HepG2 (cell line): ENCODE measurements around the gene BMERB1.

Experiments
- BRCA1 ChIP-seq: sonication (generic); formaldehyde crosslinking; IDR thresholded peaks from 2 replicates; pipeline ENCODE4 v1.4.0; 2020; ENCODE audit warnings: missing genetic modification reagents
- EP300 ChIP-seq, 3 experiments: sonication (generic) in 1 of 3; formaldehyde crosslinking in 1 of 3; IDR thresholded peaks; 2 replicates each; pipeline versions ENCODE4 v1.5.1 to v1.6.1; 2011 to 2020; ENCODE audit warnings: low read depth in 2 of 3, low read length in 2 of 3, borderline replicate concordance in 1 of 3, improper control_type of control experiment in 1 of 3, mild to moderate bottlenecking in 1 of 3, missing genetic modification reagents in 1 of 3, moderate library complexity in 1 of 3
- HMG20B ChIP-seq: conservative IDR thresholded peaks from 2 replicates; pipeline ENCODE4 v1.6.1; 2016; ENCODE audit warnings: missing genetic modification reagents, missing compliant biosample characterization
- IRF2 ChIP-seq: IDR thresholded peaks from 2 replicates; pipeline ENCODE4 v1.6.1; 2018; ENCODE audit warnings: missing genetic modification reagents, missing compliant biosample characterization
- MAZ ChIP-seq, 2 experiments: sonication (generic) in 1 of 2; formaldehyde crosslinking in 1 of 2; IDR thresholded peaks; 2 replicates each; pipeline versions ENCODE4 v1.5.0 to v1.6.1; 2012 to 2020; ENCODE audit warnings: low read depth in 2 of 2, mild to moderate bottlenecking in 2 of 2, borderline replicate concordance in 1 of 2, improper control_type of control experiment in 1 of 2, low read length in 1 of 2, missing genetic modification reagents in 1 of 2, moderate library complexity in 1 of 2
- ZNF883 ChIP-seq: sonication (generic); formaldehyde crosslinking; IDR thresholded peaks from 2 replicates; pipeline ENCODE4 v1.5.1; 2020; ENCODE audit warnings: mild to moderate bottlenecking, missing genetic modification reagents; ENCODE audit errors: not compliant biosample characterization

GRCh38 chr16:15592324-15592723 is 157.9 kb downstream of the BMERB1 start:
- no peak for TF ChIP-seq HMG20B (CRISPR knock-in tag)
- no peak for TF ChIP-seq MAZ (IDR thresholded peaks at IDR 0.05; ENCODE audit: borderline replicate concordance, low read depth, low read length)
- TF ChIP-seq MAZ (CRISPR knock-in tag; IDR thresholded peaks at IDR 0.05; ENCODE audit: low read depth): no peak
- TF ChIP-seq EP300 (IDR thresholded peaks at IDR 0.05; ENCODE audit: low read depth in 2 of 2, low read length in 2 of 2): no peak
- no peak for TF ChIP-seq EP300 (CRISPR knock-in tag; IDR thresholded peaks at IDR 0.05; ENCODE audit: borderline replicate concordance)
- TF ChIP-seq IRF2 (CRISPR knock-in tag): no peak
- no peak for TF ChIP-seq ZNF883 (CRISPR knock-in tag)
- no peak for TF ChIP-seq BRCA1
